ENCODE results near the gene PNPLA1. TPM values are rescaled to one million over a fixed set of nuclear protein-coding genes. Genes with fewer than 3 reads are reported as not detected.

PNPLA1 gene
- total RNA-seq, 1 experiment from 2014 or later: not detected

DNA sequence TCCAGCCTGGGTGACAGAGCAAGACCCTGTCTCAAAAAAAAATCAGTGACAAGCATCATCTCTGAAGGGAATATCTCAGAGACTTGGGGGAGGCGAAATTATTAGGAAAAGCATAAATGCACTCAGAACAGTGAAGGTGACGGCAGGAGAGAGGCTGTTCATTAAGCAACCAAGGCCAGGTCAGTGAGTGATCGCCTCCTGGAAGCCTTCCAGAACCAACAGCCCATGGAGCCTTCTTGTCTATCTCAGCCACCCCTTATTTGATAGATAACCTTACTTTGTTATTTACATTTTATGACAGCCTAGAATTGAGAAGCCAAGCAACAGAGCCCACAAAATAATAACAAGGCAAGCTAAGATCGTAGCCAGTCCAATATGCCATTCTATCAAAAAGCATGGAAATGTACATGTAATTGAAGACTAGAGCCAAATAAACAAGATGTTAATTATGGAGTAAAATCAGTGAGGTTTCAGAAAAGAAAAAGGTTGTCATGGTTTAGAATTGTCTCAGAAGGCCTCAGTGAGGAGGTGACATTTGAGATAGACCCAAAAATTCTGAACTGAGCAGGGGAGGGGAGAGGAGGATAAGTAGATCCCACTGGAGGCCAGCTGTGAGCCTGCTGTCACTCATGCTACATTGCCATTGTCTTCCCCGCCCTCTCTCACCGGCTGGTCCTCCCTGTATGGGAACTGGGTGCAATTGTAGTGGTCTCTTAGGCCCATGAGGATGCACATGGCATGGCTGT, 49.0 kb downstream of the PNPLA1 start:
- Mint-ChIP-seq H3K4me3 (no peak overlapping the region), H3K36me3 (no peaks in the 10 kb centered on the region), H3K27me3 (ENCODE audit: low read depth) (no peaks in the 10 kb centered on the region), H3K9me3 (no peaks in the 10 kb centered on the region), H3K27ac (no peak overlapping the region), H3K4me1 (peaks cover 5% of the 10 kb centered on the region)
- TF ChIP-seq PRRX2 (CRISPR knock-in tag; IDR thresholded peaks at IDR 0.05) (no peak), ZNF671 (CRISPR knock-in tag; IDR thresholded peaks at IDR 0.05) (no peak), TEAD1 (CRISPR knock-in tag; IDR thresholded peaks at IDR 0.05) (no peak)
- TF ChIP-seq, protein P1, sequence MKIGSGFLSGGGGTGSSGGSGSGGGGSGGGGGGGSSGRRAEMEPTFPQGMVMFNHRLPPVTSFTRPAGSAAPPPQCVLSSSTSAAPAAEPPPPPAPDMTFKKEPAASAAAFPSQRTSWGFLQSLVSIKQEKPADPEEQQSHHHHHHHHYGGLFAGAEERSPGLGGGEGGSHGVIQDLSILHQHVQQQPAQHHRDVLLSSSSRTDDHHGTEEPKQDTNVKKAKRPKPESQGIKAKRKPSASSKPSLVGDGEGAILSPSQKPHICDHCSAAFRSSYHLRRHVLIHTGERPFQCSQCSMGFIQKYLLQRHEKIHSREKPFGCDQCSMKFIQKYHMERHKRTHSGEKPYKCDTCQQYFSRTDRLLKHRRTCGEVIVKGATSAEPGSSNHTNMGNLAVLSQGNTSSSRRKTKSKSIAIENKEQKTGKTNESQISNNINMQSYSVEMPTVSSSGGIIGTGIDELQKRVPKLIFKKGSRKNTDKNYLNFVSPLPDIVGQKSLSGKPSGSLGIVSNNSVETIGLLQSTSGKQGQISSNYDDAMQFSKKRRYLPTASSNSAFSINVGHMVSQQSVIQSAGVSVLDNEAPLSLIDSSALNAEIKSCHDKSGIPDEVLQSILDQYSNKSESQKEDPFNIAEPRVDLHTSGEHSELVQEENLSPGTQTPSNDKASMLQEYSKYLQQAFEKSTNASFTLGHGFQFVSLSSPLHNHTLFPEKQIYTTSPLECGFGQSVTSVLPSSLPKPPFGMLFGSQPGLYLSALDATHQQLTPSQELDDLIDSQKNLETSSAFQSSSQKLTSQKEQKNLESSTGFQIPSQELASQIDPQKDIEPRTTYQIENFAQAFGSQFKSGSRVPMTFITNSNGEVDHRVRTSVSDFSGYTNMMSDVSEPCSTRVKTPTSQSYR (CRISPR knock-in tag; IDR thresholded peaks at IDR 0.05): no peak
- TF ChIP-seq, protein P2, sequence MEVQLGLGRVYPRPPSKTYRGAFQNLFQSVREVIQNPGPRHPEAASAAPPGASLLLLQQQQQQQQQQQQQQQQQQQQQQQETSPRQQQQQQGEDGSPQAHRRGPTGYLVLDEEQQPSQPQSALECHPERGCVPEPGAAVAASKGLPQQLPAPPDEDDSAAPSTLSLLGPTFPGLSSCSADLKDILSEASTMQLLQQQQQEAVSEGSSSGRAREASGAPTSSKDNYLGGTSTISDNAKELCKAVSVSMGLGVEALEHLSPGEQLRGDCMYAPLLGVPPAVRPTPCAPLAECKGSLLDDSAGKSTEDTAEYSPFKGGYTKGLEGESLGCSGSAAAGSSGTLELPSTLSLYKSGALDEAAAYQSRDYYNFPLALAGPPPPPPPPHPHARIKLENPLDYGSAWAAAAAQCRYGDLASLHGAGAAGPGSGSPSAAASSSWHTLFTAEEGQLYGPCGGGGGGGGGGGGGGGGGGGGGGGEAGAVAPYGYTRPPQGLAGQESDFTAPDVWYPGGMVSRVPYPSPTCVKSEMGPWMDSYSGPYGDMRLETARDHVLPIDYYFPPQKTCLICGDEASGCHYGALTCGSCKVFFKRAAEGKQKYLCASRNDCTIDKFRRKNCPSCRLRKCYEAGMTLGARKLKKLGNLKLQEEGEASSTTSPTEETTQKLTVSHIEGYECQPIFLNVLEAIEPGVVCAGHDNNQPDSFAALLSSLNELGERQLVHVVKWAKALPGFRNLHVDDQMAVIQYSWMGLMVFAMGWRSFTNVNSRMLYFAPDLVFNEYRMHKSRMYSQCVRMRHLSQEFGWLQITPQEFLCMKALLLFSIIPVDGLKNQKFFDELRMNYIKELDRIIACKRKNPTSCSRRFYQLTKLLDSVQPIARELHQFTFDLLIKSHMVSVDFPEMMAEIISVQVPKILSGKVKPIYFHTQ (CRISPR knock-in tag; IDR thresholded peaks at IDR 0.05): no peak
- TF ChIP-seq, protein P3, sequence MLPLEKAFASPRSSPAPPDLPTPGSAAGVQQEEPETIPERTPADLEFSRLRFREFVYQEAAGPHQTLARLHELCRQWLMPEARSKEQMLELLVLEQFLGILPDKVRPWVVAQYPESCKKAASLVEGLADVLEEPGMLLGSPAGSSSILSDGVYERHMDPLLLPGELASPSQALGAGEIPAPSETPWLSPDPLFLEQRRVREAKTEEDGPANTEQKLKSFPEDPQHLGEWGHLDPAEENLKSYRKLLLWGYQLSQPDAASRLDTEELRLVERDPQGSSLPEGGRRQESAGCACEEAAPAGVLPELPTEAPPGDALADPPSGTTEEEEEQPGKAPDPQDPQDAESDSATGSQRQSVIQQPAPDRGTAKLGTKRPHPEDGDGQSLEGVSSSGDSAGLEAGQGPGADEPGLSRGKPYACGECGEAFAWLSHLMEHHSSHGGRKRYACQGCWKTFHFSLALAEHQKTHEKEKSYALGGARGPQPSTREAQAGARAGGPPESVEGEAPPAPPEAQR (CRISPR knock-in tag; IDR thresholded peaks at IDR 0.05): no peak
- TF ChIP-seq, protein P4, sequence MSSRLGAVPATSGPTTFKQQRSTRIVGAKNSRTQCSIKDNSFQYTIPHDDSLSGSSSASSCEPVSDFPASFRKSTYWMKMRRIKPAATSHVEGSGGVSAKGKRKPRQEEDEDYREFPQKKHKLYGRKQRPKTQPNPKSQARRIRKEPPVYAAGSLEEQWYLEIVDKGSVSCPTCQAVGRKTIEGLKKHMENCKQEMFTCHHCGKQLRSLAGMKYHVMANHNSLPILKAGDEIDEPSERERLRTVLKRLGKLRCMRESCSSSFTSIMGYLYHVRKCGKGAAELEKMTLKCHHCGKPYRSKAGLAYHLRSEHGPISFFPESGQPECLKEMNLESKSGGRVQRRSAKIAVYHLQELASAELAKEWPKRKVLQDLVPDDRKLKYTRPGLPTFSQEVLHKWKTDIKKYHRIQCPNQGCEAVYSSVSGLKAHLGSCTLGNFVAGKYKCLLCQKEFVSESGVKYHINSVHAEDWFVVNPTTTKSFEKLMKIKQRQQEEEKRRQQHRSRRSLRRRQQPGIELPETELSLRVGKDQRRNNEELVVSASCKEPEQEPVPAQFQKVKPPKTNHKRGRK (CRISPR knock-in tag; IDR thresholded peaks at IDR 0.05; ENCODE audit: borderline replicate concordance): no peak
- TF ChIP-seq, protein P5, sequence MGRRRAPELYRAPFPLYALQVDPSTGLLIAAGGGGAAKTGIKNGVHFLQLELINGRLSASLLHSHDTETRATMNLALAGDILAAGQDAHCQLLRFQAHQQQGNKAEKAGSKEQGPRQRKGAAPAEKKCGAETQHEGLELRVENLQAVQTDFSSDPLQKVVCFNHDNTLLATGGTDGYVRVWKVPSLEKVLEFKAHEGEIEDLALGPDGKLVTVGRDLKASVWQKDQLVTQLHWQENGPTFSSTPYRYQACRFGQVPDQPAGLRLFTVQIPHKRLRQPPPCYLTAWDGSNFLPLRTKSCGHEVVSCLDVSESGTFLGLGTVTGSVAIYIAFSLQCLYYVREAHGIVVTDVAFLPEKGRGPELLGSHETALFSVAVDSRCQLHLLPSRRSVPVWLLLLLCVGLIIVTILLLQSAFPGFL (CRISPR knock-in tag; IDR thresholded peaks at IDR 0.05; ENCODE audit: borderline replicate concordance): no peak
- ChIA-PET CTCF (interaction anchor here (0.6 to 5.4 kb wide), 7 partner anchors 11 to 224 kb away, joined by 3 to 32 read pairs (median 6); no protein-coding TSS in a partner anchor), POLR2A (no interaction called here)
- DNase-seq (ENCODE audit: low spot score) (no peak), ATAC-seq (peak; percentile 39)

DNA sequence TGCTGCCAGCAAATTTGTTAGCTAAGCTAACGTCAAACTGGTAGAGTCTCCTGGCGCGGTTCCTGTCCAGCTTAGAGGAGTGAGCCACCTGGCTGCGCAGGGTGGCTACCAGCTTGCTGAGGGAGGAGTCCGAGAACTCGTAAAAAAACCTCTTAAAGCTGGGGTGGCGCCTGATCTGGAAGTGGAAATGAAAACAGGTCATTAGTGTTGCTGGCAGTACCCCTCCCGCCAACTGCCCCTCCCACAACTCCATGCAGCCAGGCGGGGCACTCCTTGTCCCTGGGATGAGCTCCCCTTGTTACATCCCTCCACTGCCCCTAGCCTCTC, 49.5 kb downstream of the PNPLA1 start:
- no peaks in the 10 kb centered on the region for H3K36me3 Mint-ChIP-seq
- H3K4me1 Mint-ChIP-seq: no peaks in the 10 kb centered on the region; the same call in 1 of the 2 replicates
- no peak overlapping the region for H3K4me3 Mint-ChIP-seq
- no peak for DNase-seq (ENCODE audit: low spot score)
- no peaks in the 10 kb centered on the region for H3K27me3 Mint-ChIP-seq (ENCODE audit: low read depth)
- TF ChIP-seq ZNF138 (CRISPR knock-in tag; conservative IDR thresholded peaks at IDR 0.05) (no peak), TCF7 (CRISPR knock-in tag; IDR thresholded peaks at IDR 0.05; ENCODE audit: low read depth) (no peak), NR3C1 (CRISPR knock-in tag; conservative IDR thresholded peaks at IDR 0.05; ENCODE audit: low read depth) (no peak), ESRRA (CRISPR knock-in tag; IDR thresholded peaks at IDR 0.05; ENCODE audit: borderline replicate concordance) (no peak), TEAD1 (CRISPR knock-in tag; IDR thresholded peaks at IDR 0.05) (no peak)
- TF ChIP-seq, protein P6, sequence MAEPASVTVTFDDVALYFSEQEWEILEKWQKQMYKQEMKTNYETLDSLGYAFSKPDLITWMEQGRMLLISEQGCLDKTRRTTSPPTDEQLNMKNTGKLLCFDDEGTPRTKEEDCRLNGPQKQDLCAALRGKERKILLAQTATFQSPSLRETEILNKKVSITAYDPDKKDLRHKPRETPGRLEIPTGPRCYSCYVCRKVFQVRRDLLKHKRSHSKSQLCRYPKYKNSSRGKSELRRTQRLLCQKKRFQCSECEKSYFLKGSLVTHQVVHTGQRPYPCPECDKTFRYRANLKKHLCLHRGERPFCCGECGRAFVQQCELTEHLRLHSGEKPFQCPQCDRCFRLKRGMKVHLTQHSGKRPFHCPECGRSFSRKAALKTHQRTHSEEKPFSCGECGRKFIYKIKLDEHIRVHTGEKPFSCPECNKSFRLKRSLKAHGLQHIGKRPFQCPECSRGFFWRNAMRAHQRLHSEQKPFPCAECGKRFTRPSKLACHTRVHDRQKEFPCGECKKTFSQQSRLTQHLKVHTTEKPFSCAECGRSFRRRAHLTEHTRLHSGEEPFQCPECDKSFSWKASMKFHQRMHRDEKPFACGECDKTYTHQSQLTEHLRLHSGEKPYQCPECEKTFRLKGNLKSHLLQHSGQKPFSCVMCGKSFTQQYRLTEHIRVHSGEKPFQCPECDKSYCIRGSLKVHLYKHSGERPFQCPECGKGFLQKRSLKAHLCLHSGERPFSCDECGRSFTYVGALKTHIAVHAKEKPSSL (CRISPR knock-in tag; conservative IDR thresholded peaks at IDR 0.05): no peak
- TF ChIP-seq, protein P7, sequence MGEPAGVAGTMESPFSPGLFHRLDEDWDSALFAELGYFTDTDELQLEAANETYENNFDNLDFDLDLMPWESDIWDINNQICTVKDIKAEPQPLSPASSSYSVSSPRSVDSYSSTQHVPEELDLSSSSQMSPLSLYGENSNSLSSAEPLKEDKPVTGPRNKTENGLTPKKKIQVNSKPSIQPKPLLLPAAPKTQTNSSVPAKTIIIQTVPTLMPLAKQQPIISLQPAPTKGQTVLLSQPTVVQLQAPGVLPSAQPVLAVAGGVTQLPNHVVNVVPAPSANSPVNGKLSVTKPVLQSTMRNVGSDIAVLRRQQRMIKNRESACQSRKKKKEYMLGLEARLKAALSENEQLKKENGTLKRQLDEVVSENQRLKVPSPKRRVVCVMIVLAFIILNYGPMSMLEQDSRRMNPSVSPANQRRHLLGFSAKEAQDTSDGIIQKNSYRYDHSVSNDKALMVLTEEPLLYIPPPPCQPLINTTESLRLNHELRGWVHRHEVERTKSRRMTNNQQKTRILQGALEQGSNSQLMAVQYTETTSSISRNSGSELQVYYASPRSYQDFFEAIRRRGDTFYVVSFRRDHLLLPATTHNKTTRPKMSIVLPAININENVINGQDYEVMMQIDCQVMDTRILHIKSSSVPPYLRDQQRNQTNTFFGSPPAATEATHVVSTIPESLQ (CRISPR knock-in tag; IDR thresholded peaks at IDR 0.05): no peak
- ChIA-PET CTCF (interaction anchor here (0.6 to 5.4 kb wide), 6 partner anchors 10 to 225 kb away, joined by 3 to 32 read pairs (median 8); no protein-coding TSS in a partner anchor), POLR2A (no interaction called here)
- no peaks in the 10 kb centered on the region for H3K9me3 Mint-ChIP-seq
- ATAC-seq: peak; percentile 50
- H3K27ac Mint-ChIP-seq: no peak overlapping the region

Data from WTC11 (cell line).